ENCODE data around the gene IRGM.
"Not testable (repeated sequence)": the region's sequence is repeated elsewhere in the genome, so short reads cannot be mapped to it uniquely, and the experiment has no call there.

IRGM gene, protein sequence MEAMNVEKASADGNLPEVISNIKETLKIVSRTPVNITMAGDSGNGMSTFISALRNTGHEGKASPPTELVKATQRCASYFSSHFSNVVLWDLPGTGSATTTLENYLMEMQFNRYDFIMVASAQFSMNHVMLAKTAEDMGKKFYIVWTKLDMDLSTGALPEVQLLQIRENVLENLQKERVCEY

GRCh38 chr5:150846308-150846653 is at the start of gene IRGM:
Gene IRGM, plus strand, starts transcription at chr5:150846521. Its CDS starts 1,603 bp downstream, at chr5:150848124.
- H3K4me1 Mint-ChIP-seq (ENCODE audit: low read depth) = peaks cover 23% of the 10 kb centered on the region

DNA sequence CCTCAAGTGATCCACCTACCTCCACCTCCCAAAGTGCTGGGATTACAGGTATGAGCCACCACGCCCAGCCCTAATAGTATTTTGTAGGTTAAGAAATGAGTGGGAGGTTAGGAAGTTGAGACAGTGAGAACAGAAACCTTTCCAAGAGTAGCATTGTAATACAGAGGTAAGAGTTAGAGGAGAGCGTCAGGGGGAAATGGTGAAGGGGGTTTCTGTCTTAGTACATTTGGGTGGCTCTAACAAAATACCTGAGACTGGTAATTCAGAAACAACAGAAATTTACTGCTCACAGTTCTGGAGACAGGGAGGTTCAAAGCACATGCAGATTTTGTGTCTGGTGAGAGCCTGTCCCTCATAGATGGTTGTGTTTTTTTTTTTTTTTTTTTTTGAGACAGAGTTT is 48.9 kb upstream of the IRGM start:
- Mint-ChIP-seq H3K4me3 (no peak overlapping the region), H3K27me3 (ENCODE audit: low read depth) (no peaks in the 10 kb centered on the region), H3K9me3 (no peaks in the 10 kb centered on the region), H3K27ac (no peak overlapping the region), H3K36me3 (ENCODE audit: low read depth) (peaks cover 24% of the 10 kb centered on the region), H3K4me1 (ENCODE audit: low read depth) (peaks cover 14% of the 10 kb centered on the region)

More at GRCh38 chr5:150846308-150846653, at the start of gene IRGM:
- not testable (repeated sequence) for H3K27me3 Mint-ChIP-seq (ENCODE audit: low read depth); H3K9me3 Mint-ChIP-seq; H3K36me3 Mint-ChIP-seq (ENCODE audit: low read depth)
- Mint-ChIP-seq H3K4me3 (peak within 1 kb of the TSS; percentile 84), H3K27ac (peak within 1 kb of the TSS; percentile 86)

GRCh38 chr5:150801117-150801927 is 45.0 kb upstream of the IRGM start:
- H3K9me3 Mint-ChIP-seq = peaks cover 4% of the 10 kb centered on the region
- H3K27me3 Mint-ChIP-seq (ENCODE audit: low read depth) = peaks cover 6% of the 10 kb centered on the region
- peaks cover 12% of the 10 kb centered on the region for H3K4me1 Mint-ChIP-seq (ENCODE audit: low read depth)
- H3K4me3 Mint-ChIP-seq = no peak overlapping the region
- peaks cover 11% of the 10 kb centered on the region for H3K36me3 Mint-ChIP-seq (ENCODE audit: low read depth)
- no peak overlapping the region for H3K27ac Mint-ChIP-seq

DNA sequence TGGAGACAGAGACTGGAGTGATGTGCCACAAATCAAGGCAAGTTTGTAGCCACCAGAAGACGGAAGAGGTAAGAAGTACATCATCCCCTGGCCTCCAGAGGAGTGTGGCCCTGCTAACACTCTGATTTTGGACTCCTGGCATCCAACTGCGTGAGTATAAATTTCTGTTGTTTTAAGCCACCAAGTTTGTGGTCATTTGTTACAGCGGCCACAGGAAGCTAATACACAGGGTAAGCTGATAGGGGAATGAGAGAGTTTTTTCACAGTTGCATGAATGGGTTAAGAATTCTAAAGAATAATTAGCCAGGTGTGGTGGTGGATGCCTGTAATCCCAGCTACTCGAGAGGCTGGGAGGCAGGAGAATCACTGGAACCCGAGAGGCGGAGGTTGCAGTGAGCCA is 41.9 kb upstream of the IRGM start:
- peaks cover 3% of the 10 kb centered on the region for H3K36me3 Mint-ChIP-seq (ENCODE audit: low read depth)
- H3K27me3 Mint-ChIP-seq (ENCODE audit: low read depth) = peaks cover 13% of the 10 kb centered on the region
- H3K4me1 Mint-ChIP-seq (ENCODE audit: low read depth) = peaks cover 8% of the 10 kb centered on the region
- peaks cover 4% of the 10 kb centered on the region for H3K9me3 Mint-ChIP-seq
- H3K27ac Mint-ChIP-seq = no peak overlapping the region
- H3K4me3 Mint-ChIP-seq = no peak overlapping the region

DNA sequence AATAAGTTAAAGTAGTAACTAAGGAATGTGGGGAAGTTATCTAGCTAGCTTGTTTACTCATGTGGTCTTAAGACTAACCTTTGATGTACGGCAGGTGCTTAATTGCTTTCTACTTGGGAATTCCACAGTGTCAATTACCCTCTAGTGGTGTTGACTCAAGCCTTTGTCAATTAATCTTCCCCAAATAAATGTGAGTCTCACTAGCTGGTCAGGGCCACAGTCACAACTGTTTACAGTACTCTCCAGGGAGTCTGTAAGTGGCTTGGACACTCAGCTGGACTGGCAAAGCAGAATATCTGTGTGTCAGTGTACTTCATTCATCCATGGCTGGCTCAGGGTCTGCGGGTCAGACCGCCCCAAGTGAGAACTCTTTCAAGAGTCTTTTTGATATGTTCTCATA is 37.0 kb upstream of the IRGM start:
- Mint-ChIP-seq H3K4me3 (no peak overlapping the region), H3K9me3 (peaks cover 3% of the 10 kb centered on the region), H3K36me3 (ENCODE audit: low read depth) (no peaks in the 10 kb centered on the region), H3K4me1 (ENCODE audit: low read depth) (no peaks in the 10 kb centered on the region), H3K27me3 (ENCODE audit: low read depth) (peaks cover 9% of the 10 kb centered on the region), H3K27ac (no peak overlapping the region)

- no peak overlapping the region for H3K4me3 Mint-ChIP-seq
Observed at GRCh38 chr5:150815010-150815409, 31.3 kb upstream of the IRGM start.

GRCh38 chr5:150816946-150817345 is 29.4 kb upstream of the IRGM start:
- no peak overlapping the region for H3K27ac Mint-ChIP-seq
- no peaks in the 10 kb centered on the region for H3K36me3 Mint-ChIP-seq (ENCODE audit: low read depth)
- no peak overlapping the region for H3K4me3 Mint-ChIP-seq
- peaks cover 33% of the 10 kb centered on the region for H3K9me3 Mint-ChIP-seq
- peaks cover 4% of the 10 kb centered on the region for H3K27me3 Mint-ChIP-seq (ENCODE audit: low read depth)
- H3K4me1 Mint-ChIP-seq (ENCODE audit: low read depth) = no peaks in the 10 kb centered on the region

More at GRCh38 chr5:150815010-150815409, 31.3 kb upstream of the IRGM start:
- Mint-ChIP-seq H3K9me3 (peaks cover 26% of the 10 kb centered on the region), H3K4me1 (ENCODE audit: low read depth) (no peaks in the 10 kb centered on the region), H3K27me3 (ENCODE audit: low read depth) (peaks cover 4% of the 10 kb centered on the region), H3K27ac (no peak overlapping the region), H3K36me3 (ENCODE audit: low read depth) (no peaks in the 10 kb centered on the region)

DNA sequence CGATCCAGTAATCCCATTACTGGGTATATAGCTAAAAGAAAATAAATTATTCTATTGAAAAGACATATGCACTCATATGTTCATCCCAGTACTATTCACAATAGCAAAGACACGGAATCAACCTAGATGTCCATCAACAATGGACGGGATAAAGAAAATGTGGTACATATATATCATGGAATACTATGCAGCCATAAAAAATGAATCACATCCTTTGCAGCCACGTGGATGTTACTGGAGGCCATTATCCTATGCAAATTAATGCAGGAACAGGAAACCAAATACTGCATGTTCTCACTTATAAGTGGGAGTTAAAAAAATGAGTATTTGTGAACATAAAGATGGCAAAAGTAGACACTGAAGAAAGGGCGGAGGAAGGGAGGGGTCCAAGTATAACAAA is 16.6 kb upstream of the IRGM start:
- H3K4me3 Mint-ChIP-seq = no peak overlapping the region
- H3K27ac Mint-ChIP-seq = no peak overlapping the region
- no peaks in the 10 kb centered on the region for H3K4me1 Mint-ChIP-seq (ENCODE audit: low read depth)
- H3K9me3 Mint-ChIP-seq = peaks cover 37% of the 10 kb centered on the region
- H3K27me3 Mint-ChIP-seq (ENCODE audit: low read depth) = peaks cover 4% of the 10 kb centered on the region
- H3K36me3 Mint-ChIP-seq (ENCODE audit: low read depth) = no peaks in the 10 kb centered on the region

DNA sequence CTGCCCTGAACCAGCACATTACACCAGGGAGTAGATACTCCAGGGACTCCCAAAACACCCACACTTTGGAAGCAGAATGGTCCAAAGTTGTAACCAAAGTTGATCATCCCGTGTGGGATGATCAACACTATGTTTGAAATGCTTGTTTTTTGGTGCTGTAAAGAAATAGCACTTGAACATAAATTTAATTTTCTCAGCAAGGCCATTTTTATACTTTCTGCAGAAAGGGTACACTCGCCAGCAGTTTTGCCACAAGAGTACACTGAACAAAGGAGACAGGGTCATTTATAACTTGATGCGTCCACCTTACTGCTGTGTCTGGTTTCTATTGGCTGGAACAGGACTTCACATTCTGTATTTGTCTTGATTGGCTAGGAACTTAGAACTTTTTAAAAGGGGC is 14.5 kb upstream of the IRGM start:
- not testable (repeated sequence) for H3K27ac Mint-ChIP-seq; H3K27me3 Mint-ChIP-seq (ENCODE audit: low read depth); H3K4me1 Mint-ChIP-seq (ENCODE audit: low read depth); H3K4me3 Mint-ChIP-seq; H3K36me3 Mint-ChIP-seq (ENCODE audit: low read depth)
- H3K9me3 Mint-ChIP-seq = peaks cover 37% of the 10 kb centered on the region

- H3K27me3 Mint-ChIP-seq (ENCODE audit: low read depth) = peaks cover 14% of the 10 kb centered on the region
- peaks cover 18% of the 10 kb centered on the region for H3K9me3 Mint-ChIP-seq
- H3K36me3 Mint-ChIP-seq (ENCODE audit: low read depth) = no peaks in the 10 kb centered on the region
- H3K4me3 Mint-ChIP-seq = no peak overlapping the region
- no peak overlapping the region for H3K27ac Mint-ChIP-seq
- H3K4me1 Mint-ChIP-seq (ENCODE audit: low read depth) = no peaks in the 10 kb centered on the region
Observed at GRCh38 chr5:150836064-150836463, 10.3 kb upstream of the IRGM start.

DNA sequence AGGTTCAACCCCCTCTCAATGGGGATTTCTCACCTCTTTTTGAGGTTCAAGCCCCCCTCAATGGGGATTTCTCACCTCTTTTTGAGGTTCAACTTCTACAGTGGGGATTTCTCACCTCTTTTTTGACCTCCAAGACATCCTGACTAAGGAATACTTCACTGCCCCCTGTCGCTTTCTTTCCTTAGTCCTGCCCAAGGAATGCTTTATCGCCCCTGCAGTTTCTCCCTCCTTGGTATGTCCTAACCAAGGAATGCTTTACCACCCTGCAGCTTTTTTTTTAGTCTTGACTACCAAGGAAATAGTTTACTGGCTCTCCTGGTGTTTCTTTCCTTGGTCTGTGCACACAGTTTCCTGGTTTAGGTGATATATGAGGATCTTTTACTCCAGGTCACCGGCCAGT is 9.6 kb upstream of the IRGM start:
- no peak overlapping the region for H3K27ac Mint-ChIP-seq
- H3K36me3 Mint-ChIP-seq (ENCODE audit: low read depth) = no peaks in the 10 kb centered on the region
- peaks cover 14% of the 10 kb centered on the region for H3K9me3 Mint-ChIP-seq
- peaks cover 14% of the 10 kb centered on the region for H3K27me3 Mint-ChIP-seq (ENCODE audit: low read depth)
- H3K4me1 Mint-ChIP-seq (ENCODE audit: low read depth) = no peaks in the 10 kb centered on the region
- no peak overlapping the region for H3K4me3 Mint-ChIP-seq

DNA sequence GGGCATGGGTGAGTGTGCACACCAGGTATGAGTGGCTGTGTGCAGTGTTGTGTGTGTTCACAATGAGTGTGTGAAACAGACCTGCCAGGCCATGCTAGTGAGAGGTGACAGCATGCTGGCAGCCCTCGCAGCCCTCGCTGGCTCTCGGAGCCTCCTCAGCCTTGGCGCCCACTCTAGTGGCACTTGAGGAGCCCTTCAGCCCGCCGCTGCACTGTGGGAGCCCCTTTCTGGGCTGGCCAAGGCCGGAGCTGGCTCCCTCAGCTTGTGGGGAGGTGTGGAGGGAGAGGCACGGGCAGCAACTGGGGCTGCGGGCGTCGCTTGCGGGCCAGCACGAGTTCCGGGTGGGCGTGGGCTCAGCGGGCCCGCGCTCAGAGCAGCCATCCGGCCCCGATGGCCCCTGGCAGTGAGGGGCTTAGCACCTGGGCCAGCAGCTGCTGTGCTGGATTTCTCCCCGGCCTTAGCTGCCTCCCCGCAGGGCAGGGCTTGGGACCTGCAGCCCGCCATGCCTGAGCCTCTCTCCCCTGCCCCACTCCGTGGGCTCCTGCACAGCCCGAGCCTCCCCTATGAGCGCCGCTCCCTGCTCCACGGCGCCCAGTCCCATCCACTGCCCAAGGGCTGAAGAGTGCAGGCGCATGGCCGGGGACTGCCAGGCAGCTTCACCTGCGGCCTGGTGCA is 999 bp upstream of the IRGM start:
- not testable (repeated sequence) for H3K36me3 Mint-ChIP-seq (ENCODE audit: low read depth); H3K9me3 Mint-ChIP-seq; H3K27ac Mint-ChIP-seq; H3K27me3 Mint-ChIP-seq (ENCODE audit: low read depth); H3K4me3 Mint-ChIP-seq
- peaks cover 21% of the 10 kb centered on the region for H3K4me1 Mint-ChIP-seq (ENCODE audit: low read depth)

DNA sequence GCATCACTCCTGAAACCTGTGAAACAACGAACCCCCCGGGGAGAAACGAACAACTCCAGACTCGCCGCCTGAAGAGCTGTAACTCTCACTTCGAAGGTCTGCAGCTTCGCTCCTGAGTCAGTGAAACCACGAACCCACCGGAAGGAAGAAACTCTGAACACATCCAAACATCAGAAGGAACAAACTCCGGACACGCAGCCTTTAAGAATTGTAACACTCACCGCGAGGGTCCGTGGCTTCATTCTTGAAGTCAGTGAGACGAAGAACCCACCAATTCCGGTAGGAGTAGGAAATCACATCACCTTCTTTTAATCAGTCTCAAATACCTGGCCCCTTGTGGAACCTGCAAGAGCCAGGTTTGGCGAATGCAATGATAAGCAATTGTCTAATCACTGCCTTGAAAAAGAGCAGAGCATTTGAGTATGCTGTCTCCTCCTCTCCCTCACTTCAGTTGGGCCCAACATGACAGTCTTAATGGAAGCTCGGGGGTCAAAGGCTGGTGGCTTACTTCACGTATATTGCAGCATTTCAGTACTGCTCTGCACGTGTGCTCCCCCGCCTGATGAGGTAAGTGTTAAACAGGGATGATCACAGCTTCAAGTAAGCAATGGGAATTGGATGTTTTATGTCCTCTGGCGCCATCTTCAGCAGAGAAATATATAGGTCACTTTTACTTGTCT is 473 bp downstream of the IRGM start:
- Mint-ChIP-seq H3K4me1 (ENCODE audit: low read depth) (peaks cover 23% of the 10 kb centered on the region), H3K4me3 (peak overlapping the region; percentile 84), H3K9me3 (peaks cover 6% of the 10 kb centered on the region), H3K27me3 (ENCODE audit: low read depth) (no peaks in the 10 kb centered on the region), H3K27ac (peak overlapping the region; percentile 86), H3K36me3 (ENCODE audit: low read depth) (peaks cover 2% of the 10 kb centered on the region)

DNA sequence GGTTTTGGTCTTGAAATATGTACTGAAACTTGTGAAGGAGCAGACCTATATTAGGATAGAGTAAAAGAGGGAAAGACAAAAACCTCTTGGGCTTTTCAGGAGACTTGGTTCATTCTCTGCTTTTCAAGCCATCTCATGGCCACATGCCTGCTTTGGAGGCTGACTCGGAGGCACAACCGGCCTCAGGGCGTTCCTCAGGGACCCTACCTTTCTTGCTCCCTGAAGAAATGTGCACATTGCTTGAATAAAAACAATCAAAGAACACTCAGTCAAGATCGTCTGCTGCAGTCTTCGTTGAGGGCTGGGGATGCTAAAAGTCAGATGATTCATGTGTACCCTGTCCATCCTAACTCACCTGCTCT is 994 bp downstream of the IRGM start:
- Mint-ChIP-seq H3K9me3 (peaks cover 6% of the 10 kb centered on the region), H3K36me3 (ENCODE audit: low read depth) (peaks cover 2% of the 10 kb centered on the region), H3K27me3 (ENCODE audit: low read depth) (no peaks in the 10 kb centered on the region), H3K27ac (peak overlapping the region; percentile 86), H3K4me3 (peak overlapping the region; percentile 84), H3K4me1 (ENCODE audit: low read depth) (peaks cover 23% of the 10 kb centered on the region)
